CD4-positive, alpha-beta T cell treated with Interleukin-6 for 4 hours (primary cell): ENCODE results near the gene MAPK1IP1L.
"Not testable (repeated sequence)": the region's sequence is repeated elsewhere in the genome, so short reads cannot be mapped to it uniquely, and the experiment has no call there.

ENCODE experiments used
- DNase-seq: peaks from one replicate; pipeline ENCODE4 v3.0.0-alpha.2; 2020; ENCODE audit warnings: mixed read lengths

MAPK1IP1L gene

GRCh38 chr14:55051423-55052268 is at the start of gene MAPK1IP1L:
MAPK1IP1L (plus strand) TSS chr14:55051647; CDS start chr14:55061684, 10,037 bp downstream.
- DNase-seq: peak; percentile 89

DNA sequence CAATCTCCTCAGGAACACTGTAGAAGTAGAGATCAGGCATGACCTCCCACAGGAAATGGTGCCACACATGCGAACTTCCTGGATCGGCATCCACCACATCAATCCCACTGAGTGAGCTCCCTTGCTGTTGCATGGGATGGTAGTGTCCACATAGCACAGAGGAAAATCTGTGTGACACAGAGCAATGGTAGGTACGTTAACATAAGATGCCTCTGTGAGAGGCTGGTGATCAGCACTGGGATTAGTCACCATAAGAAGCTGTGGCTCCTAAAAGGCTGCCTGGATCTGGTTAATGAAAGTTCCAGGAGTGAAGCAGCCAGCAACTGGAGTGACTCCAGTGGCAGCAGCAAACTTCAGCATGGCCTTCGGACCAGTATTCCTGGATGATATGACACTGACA is 46.4 kb upstream of the MAPK1IP1L start:
- DNase-seq: no peak

DNA sequence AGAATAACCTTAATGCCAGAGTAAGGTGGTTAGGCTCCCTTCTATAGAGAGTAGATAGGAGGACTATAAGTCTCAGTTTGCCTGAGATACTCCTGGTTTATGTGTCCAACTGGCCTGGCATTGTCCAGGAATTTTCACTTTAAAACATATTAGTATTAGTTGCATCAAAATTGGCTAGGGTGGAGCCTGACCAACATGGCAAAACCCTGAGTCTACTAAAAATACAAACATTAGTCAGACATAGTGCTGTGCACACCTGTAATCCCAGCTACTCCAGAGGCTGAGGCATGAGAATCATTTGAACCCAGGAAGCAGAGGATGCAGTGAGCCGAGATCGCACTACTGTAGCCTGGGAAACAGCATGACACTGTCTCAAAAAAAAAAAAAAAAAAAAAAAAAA is 36.4 kb upstream of the MAPK1IP1L start:
- DNase-seq: no peak

DNA sequence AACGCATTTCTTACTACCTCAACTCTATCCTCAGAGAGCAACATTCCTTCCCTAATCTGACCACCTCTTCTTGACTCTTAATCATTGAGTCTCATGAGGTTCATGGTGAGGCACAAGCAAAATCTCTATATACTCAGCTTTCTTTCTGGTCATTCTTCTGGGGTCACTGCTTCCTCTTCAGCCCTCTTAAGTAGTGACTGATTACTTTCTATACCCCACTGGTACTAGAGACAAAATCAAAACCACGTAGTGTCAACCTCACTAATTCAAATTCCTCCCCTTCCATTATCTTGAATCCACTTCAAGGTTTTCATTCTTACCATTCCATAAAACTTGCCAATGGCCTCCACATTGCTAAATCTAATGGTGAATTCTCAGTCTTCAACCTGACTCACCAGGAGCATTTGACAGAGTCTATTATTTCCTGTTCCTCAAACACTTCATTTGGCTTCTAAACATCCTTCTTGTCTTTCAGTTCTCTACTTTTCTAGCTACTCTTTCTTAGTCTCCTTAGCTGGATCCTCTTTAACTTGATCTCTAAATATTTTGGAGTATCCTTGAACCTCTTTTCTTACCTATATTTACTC is 31.4 kb upstream of the MAPK1IP1L start:
- no peak for DNase-seq

DNA sequence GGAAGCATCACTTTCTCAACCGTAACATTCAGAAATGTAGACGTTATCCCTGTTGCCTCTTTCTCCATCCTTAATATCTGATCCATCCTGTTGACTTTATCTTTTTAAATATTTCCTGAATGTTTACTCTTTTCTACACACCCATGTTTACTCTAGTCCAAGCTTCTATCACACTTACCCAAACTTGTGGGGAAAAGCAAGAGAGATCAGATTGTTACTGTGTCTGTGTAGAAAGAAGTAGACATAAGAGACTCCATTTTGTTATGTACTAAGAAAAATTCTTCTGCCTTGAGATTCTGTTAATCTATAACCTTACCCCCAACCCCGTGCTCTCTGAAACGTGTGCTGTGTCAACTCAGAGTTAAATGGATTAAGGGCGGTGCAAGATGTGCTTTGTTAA is 27.1 kb upstream of the MAPK1IP1L start:
- DNase-seq: not testable (repeated sequence)

DNA sequence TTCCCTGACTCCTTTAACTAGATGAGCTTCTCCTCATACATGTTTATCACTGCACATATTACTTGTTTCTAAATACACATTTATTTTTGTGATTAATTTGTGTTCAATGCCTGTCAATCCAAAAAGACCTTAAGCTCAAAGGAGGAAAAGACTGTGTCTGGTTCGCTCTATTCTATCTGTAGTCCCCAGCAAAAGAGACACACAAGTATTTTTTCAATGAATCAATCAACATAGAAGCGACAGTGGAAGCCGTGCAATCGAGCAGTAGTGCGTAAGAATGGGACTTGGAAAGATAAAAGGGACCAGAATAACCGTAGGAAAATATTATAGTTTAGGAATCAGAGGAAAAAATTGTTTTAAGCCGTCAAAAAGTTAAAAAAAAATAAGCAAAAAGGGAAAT is 25.5 kb upstream of the MAPK1IP1L start:
- no peak for DNase-seq

GRCh38 chr14:55026441-55026792 is 25.0 kb upstream of the MAPK1IP1L start:
- no peak for DNase-seq

DNA sequence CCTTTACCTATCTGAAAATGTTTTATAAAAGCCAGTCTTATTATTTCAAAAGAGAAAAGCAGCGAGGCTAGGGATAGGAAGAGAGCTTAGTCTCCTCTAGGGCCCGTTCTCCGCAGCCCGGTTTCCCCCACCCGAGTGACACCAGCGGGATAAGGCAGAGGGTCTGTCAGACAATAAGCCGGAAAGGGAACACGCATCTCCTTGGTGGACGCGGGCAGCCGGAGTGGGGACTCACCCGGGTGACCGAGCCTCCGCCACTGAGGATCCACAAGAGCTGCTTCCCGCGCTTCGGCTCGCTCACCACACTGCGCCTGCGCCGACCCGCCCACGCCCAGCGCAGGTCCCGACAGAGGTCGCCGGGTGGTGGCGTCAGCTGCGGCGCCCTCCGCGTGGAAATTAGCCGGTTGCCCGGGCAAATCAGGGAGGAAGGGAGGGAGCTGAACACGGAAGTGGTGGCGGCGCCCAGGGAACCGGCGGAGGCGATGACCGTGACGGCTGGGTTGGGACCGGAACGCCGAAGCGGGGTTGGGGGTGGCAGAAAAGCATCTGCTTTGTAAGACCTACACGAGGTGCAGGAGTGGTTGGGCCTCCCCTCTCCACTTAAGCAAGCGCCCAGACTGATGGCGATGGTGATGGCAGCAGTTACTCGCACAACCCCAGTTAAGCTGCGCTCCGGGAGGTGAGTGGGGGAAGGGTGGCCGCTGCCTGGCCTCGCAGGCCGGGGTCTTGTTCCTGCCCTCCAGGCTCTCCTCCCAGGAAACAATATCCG is 24.5 kb upstream of the MAPK1IP1L start, which contains the start of the genes SOCS4 and WDHD1:
SOCS4 (plus strand) TSS at position 444 of the 769 bp plus-strand sequence. CDS start 15,806 bp downstream, outside the sequence.
WDHD1 (minus strand) TSS at position 307 of the 769 bp plus-strand sequence. CDS start 312 bp downstream, outside the sequence.
- peak; percentile 96 for DNase-seq

GRCh38 chr14:55028066-55028465 is 23.4 kb upstream of the MAPK1IP1L start:
- DNase-seq: no peak

DNA sequence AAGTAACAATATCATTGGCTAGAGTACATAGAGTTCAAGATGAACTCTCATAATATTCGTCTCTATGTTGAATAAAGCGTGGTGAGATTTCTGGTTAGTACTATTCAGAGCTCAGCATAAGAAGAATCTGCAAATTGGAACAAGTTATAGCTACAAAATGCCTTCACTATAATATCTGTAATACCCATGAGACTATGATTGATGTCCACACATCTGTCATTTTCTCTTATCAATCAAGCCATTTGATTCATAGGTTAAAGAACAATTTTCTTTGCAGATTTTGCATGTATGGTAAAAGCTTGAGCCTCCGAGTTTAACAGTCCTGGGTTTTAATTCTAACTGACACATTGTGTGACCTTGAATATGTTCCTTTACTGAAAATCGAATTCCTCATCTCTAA is 23.0 kb upstream of the MAPK1IP1L start:
- DNase-seq: no peak

GRCh38 chr14:55031190-55031589 is 20.3 kb upstream of the MAPK1IP1L start:
- DNase-seq: no peak

- DNase-seq: not testable (repeated sequence)
Measured at GRCh38 chr14:55037995-55038394, 13.5 kb upstream of the MAPK1IP1L start.

- no peak for DNase-seq
Measured at GRCh38 chr14:55038708-55039107, 12.7 kb upstream of the MAPK1IP1L start.

- no peak for DNase-seq
Measured at GRCh38 chr14:55043528-55043927, 7.9 kb upstream of the MAPK1IP1L start.

GRCh38 chr14:55045087-55045486 is 6.4 kb upstream of the MAPK1IP1L start:
- no peak for DNase-seq

GRCh38 chr14:55047301-55048053 is 4.0 kb upstream of the MAPK1IP1L start:
- DNase-seq: no peak

DNA sequence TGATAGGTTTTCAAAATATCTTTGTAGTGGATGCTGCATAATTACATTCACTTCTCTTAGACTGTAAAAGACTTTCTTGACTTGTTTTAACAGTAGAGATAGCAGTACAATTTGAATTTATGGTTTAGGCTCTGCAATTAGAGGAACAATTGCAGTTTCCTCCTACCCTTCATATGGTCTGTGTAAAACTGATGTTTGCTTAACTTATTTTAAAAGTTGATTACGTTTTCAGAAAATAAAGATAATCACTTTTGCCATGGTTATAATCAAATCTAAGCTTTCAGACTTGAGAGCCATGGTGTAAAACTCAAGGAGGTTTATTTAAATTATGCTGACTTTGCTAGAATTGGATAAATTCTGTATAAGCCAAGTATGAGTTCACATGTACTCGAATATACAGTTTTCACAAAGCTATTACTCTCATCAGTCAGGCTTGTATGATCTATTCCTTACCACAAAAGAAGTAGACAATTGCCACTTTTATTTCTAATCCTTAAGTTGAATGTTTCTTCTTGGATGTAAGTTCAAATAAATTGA is 2.5 kb upstream of the MAPK1IP1L start:
- DNase-seq: no peak

- no peak for DNase-seq
Measured at GRCh38 chr14:55051165-55051422, 353 bp upstream of the MAPK1IP1L start.

DNA sequence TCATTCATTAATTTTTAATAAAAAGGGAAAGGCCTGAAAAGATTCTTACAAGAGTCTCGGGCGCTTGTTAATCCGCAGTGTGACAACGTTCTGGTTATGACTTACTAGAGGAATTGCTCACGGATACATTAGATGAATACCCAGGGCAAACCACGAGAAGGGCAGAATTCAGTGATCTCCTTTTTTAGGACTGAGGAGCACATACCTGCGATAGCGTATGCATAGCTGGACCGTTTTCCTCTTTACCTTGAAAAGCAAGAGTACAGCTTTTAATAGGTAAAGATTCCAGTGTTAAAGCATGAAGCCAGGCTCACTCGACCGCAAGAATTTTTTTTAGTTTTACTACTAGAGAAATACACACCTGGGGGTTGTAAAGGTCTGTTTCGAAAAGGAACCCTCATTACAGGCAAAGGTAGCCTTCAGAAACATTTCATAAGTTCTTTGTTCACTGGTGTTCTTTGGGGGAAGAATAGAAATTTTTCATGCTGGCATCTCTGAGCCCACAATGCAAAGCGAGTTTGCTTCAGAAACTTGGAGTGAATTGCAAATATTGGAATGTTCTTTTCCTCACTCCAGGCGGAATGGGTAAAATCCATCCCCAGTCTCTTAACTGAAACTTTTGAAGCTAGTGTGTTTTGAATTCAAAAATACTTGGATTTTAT is 953 bp downstream of the MAPK1IP1L start:
- DNase-seq: no peak

DNA sequence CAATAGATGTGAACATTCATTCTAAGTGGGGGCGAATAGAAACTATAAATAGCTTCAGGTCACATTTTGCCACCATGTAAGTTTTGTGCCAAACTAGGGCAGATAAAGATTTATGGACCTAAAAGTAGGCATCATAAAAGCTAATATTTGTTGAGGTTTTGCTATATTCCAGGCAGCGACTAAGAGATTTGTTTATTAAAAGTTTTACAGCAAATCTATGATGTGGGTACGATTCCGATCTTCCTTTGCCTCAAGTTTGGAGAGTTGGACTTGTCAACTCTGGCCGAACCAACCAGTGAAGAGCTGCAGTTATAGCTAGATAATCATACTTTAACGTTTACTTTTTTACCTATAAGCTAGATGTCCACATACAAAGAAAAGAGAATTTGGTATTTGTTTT is 1.6 kb downstream of the MAPK1IP1L start:
- DNase-seq: no peak

DNA sequence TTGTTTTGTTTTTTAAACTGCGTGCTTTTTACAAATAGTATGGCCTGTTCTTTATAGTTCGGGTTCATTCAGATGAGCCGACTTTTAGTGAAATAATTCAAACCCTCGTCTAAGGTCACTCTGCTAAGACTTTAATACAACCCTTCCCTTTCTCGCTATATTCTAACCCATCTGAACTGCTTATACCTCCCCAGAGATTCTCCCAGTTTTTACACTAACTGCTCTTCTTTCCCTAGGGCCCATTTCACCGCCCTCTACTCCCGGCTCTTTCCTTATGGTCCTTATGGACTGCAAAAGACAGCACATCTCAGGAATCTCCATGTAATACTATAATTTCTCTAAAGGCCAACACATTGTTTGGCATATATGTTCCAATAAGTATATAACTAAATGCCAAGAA is 2.1 kb downstream of the MAPK1IP1L start:
- no peak for DNase-seq

GRCh38 chr14:55054098-55054497 is 2.7 kb downstream of the MAPK1IP1L start:
- no peak for DNase-seq
